Activated CD8-positive, alpha-beta T cell treated with anti-CD3 and anti-CD28 coated beads, Interleukin-2, amount 10 ng/mL, durations not matched to agents 7 days and 5 days (primary cell): ENCODE data around the gene GSTM3. TPM values are rescaled to one million over a fixed set of nuclear protein-coding genes. Genes with fewer than 3 reads are reported as not detected.

ENCODE experiments used
- ATAC-seq: fragments of 150-1000 bp; cut with Tn5 transposase; one replicate; pipeline ENCODE4 v1.10.0; 2021; ENCODE audit warnings: moderate library complexity
- CTCF ChIA-PET: fragments of 350-600 bp; sonication (Branson Sonifier 250); formaldehyde crosslinking; loops from one replicate; lab custom pipeline; 2021; ENCODE audit warnings: antibody characterized with exemption; lab: Charles Lee
- POLR2A ChIA-PET: fragments of 350-600 bp; sonication (Branson Sonifier 250); formaldehyde crosslinking; loops from one replicate; lab custom pipeline; 2021; ENCODE audit warnings: antibody characterized with exemption; lab: Charles Lee
- DNase-seq: peaks from one replicate; pipeline ENCODE4 v3.0.0-alpha.2; 2020
- H3K27ac Mint-ChIP-seq: one replicate; pipeline ENCODE4 v1.8.0; 2021; ENCODE audit warnings: mild to moderate bottlenecking, mixed read lengths
- H3K27me3 Mint-ChIP-seq: one replicate; pipeline ENCODE4 v1.8.0; 2021; ENCODE audit warnings: low read depth, mixed read lengths
- H3K36me3 Mint-ChIP-seq: one replicate; pipeline ENCODE4 v1.8.0; 2021; ENCODE audit warnings: low read depth, mixed read lengths
- H3K4me1 Mint-ChIP-seq: one replicate; pipeline ENCODE4 v1.8.0; 2021; ENCODE audit warnings: low read depth, mixed read lengths
- H3K4me3 Mint-ChIP-seq: one replicate; pipeline ENCODE4 v1.8.0; 2021; ENCODE audit warnings: mild to moderate bottlenecking, mixed read lengths
- H3K9me3 Mint-ChIP-seq: one replicate; pipeline ENCODE4 v1.8.0; 2022; ENCODE audit warnings: mixed read lengths; ENCODE audit not compliant: insufficient read depth
- total RNA-seq, 2 experiments: library from RNA; stranded (reverse); gene quantifications; one replicate each; pipeline ENCODE4 v1.2.3, GENCODE V29; 2021

GSTM3 gene
- total RNA-seq, 2 experiments from 2014 or later: 5.8 to 7.6 TPM

GRCh38 chr1:109775398-109775797, 34.6 kb upstream of the GSTM3 start:
- Mint-ChIP-seq H3K36me3 (peaks cover 1% of the 10 kb centered on the region), H3K27ac (no peak overlapping the region), H3K4me3 (no peak overlapping the region), H3K27me3 (peaks cover 10% of the 10 kb centered on the region), H3K9me3 (peaks cover under 1% of the 10 kb centered on the region), H3K4me1 (peaks cover 31% of the 10 kb centered on the region)
- ChIA-PET POLR2A (interaction anchor here (1.5 to 2.0 kb wide), 3 partner anchors 135 to 227 kb away, joined by 4 to 9 read pairs (median 7); partner anchors contain the start of genes AHCYL1 and GNAI3), CTCF (interaction anchor here (1.4 to 27.2 kb wide), 18 partner anchors 14 to 255 kb away, joined by 3 to 1017 read pairs (median 12); partner anchors contain the start of genes AHCYL1 and GNAI3)
- ATAC-seq: no peak
- no peak for DNase-seq

GRCh38 chr1:109773900-109774485, 33.2 kb upstream of the GSTM3 start:
- H3K4me1 Mint-ChIP-seq: peaks cover 31% of the 10 kb centered on the region
- no peak for ATAC-seq
- H3K27ac Mint-ChIP-seq: no peak overlapping the region
- no peaks in the 10 kb centered on the region for H3K36me3 Mint-ChIP-seq
- no peak for DNase-seq
- POLR2A ChIA-PET: interaction anchor here (1.0 to 2.0 kb wide), 4 partner anchors 17 to 226 kb away, joined by 3 to 9 read pairs (median 6); partner anchors contain the start of genes AHCYL1 and GNAI3
- H3K27me3 Mint-ChIP-seq: peaks cover 10% of the 10 kb centered on the region
- H3K4me3 Mint-ChIP-seq: no peak overlapping the region
- CTCF ChIA-PET: interaction anchor here (0.6 to 27.2 kb wide), 38 partner anchors 9 to 256 kb away, joined by 3 to 1017 read pairs (median 4); partner anchors contain the start of genes AHCYL1, GNAI3, GSTM1 and GSTM4
- no peaks in the 10 kb centered on the region for H3K9me3 Mint-ChIP-seq

GRCh38 chr1:109773203-109773899, 32.5 kb upstream of the GSTM3 start:
- no peaks in the 10 kb centered on the region for H3K36me3 Mint-ChIP-seq
- ATAC-seq: peak; percentile 90
- H3K9me3 Mint-ChIP-seq: no peaks in the 10 kb centered on the region
- peaks cover 27% of the 10 kb centered on the region for H3K4me1 Mint-ChIP-seq
- no peak overlapping the region for H3K4me3 Mint-ChIP-seq
- peak; percentile 85 for DNase-seq
- POLR2A ChIA-PET: interaction anchor here (1.5 kb wide), 1 partner anchor 224 kb away, joined by 5 read pairs; the partner anchor contains the start of gene GNAI3
- H3K27ac Mint-ChIP-seq: no peak overlapping the region
- CTCF ChIA-PET: interaction anchor here (0.6 to 27.2 kb wide), 23 partner anchors 16 to 237 kb away, joined by 3 to 1017 read pairs (median 4); partner anchors contain the start of genes AHCYL1, GNAI3, GSTM1 and GSTM4
- H3K27me3 Mint-ChIP-seq: peaks cover 10% of the 10 kb centered on the region

- ATAC-seq (no peak), DNase-seq (no peak)
- peaks cover 23% of the 10 kb centered on the region for H3K4me1 Mint-ChIP-seq
- CTCF ChIA-PET: interaction anchor here (0.6 to 27.2 kb wide), 12 partner anchors 17 to 238 kb away, joined by 3 to 1017 read pairs (median 46); partner anchors contain the start of genes AHCYL1 and GNAI3
- peaks cover 10% of the 10 kb centered on the region for H3K27me3 Mint-ChIP-seq
- H3K36me3 Mint-ChIP-seq: no peaks in the 10 kb centered on the region
- H3K9me3 Mint-ChIP-seq: no peaks in the 10 kb centered on the region
- H3K4me3 Mint-ChIP-seq: no peak overlapping the region
- H3K27ac Mint-ChIP-seq: no peak overlapping the region
- POLR2A ChIA-PET: interaction anchor here (1.5 kb wide), 1 partner anchor 224 kb away, joined by 5 read pairs; the partner anchor contains the start of gene GNAI3
These were observed 31.9 kb upstream of the GSTM3 start for GRCh38 chr1:109772658-109773202.

GRCh38 chr1:109771712-109772657, 31.1 kb upstream of the GSTM3 start:
- Mint-ChIP-seq H3K4me1 (peaks cover 16% of the 10 kb centered on the region), H3K36me3 (no peaks in the 10 kb centered on the region), H3K9me3 (no peaks in the 10 kb centered on the region), H3K4me3 (no peak overlapping the region), H3K27ac (no peak overlapping the region), H3K27me3 (peaks cover 10% of the 10 kb centered on the region)
- ChIA-PET POLR2A (interaction anchor here (1.5 kb wide), 1 partner anchor 223 kb away, joined by 5 read pairs; the partner anchor contains the start of gene GNAI3), CTCF (interaction anchor here (1.1 to 27.2 kb wide), 8 partner anchors 18 to 240 kb away, joined by 3 to 1017 read pairs (median 42); partner anchors contain the start of gene AHCYL1)
- no peak for ATAC-seq
- DNase-seq: no peak

GRCh38 chr1:109770331-109771095, 29.7 kb upstream of the GSTM3 start:
- H3K4me3 Mint-ChIP-seq: no peak overlapping the region
- no peaks in the 10 kb centered on the region for H3K36me3 Mint-ChIP-seq
- no peaks in the 10 kb centered on the region for H3K9me3 Mint-ChIP-seq
- POLR2A ChIA-PET: no interaction called here
- H3K4me1 Mint-ChIP-seq: peaks cover 11% of the 10 kb centered on the region
- peaks cover 5% of the 10 kb centered on the region for H3K27me3 Mint-ChIP-seq
- DNase-seq: no peak
- H3K27ac Mint-ChIP-seq: no peak overlapping the region
- no peak for ATAC-seq
- CTCF ChIA-PET: interaction anchor here (1.4 to 27.2 kb wide), 6 partner anchors 20 to 238 kb away, joined by 4 to 1017 read pairs (median 82); partner anchors contain the start of gene AHCYL1

GRCh38 chr1:109769330-109770078, 28.7 kb upstream of the GSTM3 start:
- POLR2A ChIA-PET: interaction anchor here (0.6 kb wide), 1 partner anchor 14 kb away, joined by 3 read pairs; no protein-coding TSS in a partner anchor
- peaks cover 11% of the 10 kb centered on the region for H3K4me1 Mint-ChIP-seq
- H3K27ac Mint-ChIP-seq: no peak overlapping the region

GRCh38 chr1:109768820-109769219, 28.0 kb upstream of the GSTM3 start:
- ChIA-PET CTCF (interaction anchor here (7.4 to 27.2 kb wide), 3 partner anchors 129 to 223 kb away, joined by 88 to 1017 read pairs (median 340); partner anchors contain the start of gene AHCYL1), POLR2A (no interaction called here)
- DNase-seq: no peak
- peaks cover 8% of the 10 kb centered on the region for H3K4me1 Mint-ChIP-seq
- H3K27ac Mint-ChIP-seq: no peak overlapping the region
- no peaks in the 10 kb centered on the region for H3K36me3 Mint-ChIP-seq
- no peaks in the 10 kb centered on the region for H3K9me3 Mint-ChIP-seq
- H3K4me3 Mint-ChIP-seq: no peak overlapping the region
- ATAC-seq: no peak
- H3K27me3 Mint-ChIP-seq: no peaks in the 10 kb centered on the region

More at GRCh38 chr1:109769330-109770078, 28.7 kb upstream of the GSTM3 start:
- CTCF ChIA-PET: interaction anchor here (7.4 to 27.2 kb wide), 3 partner anchors 129 to 224 kb away, joined by 88 to 1017 read pairs (median 340); partner anchors contain the start of gene AHCYL1
- no peaks in the 10 kb centered on the region for H3K9me3 Mint-ChIP-seq
- no peaks in the 10 kb centered on the region for H3K27me3 Mint-ChIP-seq
- H3K4me3 Mint-ChIP-seq: no peak overlapping the region
- H3K36me3 Mint-ChIP-seq: no peaks in the 10 kb centered on the region
- ATAC-seq: no peak
- DNase-seq: no peak

GRCh38 chr1:109768335-109768650, 27.5 kb upstream of the GSTM3 start:
- Mint-ChIP-seq H3K4me3 (no peak overlapping the region), H3K36me3 (no peaks in the 10 kb centered on the region), H3K4me1 (peaks cover 4% of the 10 kb centered on the region), H3K27me3 (no peaks in the 10 kb centered on the region), H3K27ac (no peak overlapping the region), H3K9me3 (no peaks in the 10 kb centered on the region)
- POLR2A ChIA-PET: no interaction called here
- CTCF ChIA-PET: interaction anchor here (1.0 to 27.2 kb wide), 2 partner anchors 128 to 214 kb away, joined by 4 to 1017 read pairs; partner anchors contain the start of gene AHCYL1
- ATAC-seq: no peak
- DNase-seq: no peak
